ENCODE results near the gene KCNN2.

Gene KCNN2

DNA sequence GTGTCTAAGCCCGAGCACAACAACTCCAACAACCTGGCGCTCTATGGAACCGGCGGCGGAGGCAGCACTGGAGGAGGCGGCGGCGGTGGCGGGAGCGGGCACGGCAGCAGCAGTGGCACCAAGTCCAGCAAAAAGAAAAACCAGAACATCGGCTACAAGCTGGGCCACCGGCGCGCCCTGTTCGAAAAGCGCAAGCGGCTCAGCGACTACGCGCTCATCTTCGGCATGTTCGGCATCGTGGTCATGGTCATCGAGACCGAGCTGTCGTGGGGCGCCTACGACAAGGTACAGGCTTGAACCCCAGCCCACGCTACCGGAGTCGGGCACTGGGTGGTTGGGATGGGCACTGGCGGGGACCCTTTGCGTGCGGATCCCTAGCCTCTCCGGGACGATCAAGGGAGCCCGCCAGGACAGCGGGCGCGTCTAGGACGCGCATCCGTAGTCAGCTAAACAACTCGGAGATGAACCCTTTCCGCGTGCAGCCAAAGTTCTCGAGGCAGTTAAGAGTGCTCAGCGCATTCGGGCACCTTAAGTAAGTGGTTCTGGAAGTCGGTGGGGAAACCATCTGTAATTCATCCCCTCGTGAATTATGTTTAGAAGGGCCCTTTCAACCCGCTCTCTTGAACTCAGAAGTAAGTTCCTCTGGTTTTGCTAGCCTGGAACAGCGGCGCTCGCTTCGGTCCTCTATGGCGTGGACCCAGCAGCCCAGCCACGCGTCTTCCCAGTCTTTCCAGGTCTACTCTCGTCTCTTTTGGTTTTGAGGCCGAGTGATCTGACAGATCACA lies 1.3 kb downstream of the KCNN2 start:
- no peak for DNase-seq (ENCODE audit: low read depth, low spot score)

DNA sequence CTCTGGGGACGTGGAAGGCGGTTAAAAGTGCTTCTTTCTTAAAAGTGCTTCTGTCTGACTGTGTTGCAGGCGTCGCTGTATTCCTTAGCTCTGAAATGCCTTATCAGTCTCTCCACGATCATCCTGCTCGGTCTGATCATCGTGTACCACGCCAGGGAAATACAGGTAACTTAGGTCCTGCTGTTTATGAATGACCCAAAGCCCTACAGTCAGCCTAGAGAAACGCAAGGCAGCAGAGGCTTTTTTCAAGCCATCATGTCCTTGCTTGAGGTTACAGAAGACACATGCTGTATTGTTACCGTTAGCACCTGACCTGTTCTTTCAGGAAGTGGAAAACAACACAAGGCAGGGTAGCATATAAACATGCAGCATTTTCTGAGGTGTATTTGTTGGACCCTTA lies 2.0 kb downstream of the KCNN2 start:
- DNase-seq (ENCODE audit: low read depth, low spot score): no peak

- DNase-seq (ENCODE audit: low read depth, low spot score): no peak
These were observed 5.2 kb downstream of the KCNN2 start for GRCh38 chr5:114367029-114367428.

DNA sequence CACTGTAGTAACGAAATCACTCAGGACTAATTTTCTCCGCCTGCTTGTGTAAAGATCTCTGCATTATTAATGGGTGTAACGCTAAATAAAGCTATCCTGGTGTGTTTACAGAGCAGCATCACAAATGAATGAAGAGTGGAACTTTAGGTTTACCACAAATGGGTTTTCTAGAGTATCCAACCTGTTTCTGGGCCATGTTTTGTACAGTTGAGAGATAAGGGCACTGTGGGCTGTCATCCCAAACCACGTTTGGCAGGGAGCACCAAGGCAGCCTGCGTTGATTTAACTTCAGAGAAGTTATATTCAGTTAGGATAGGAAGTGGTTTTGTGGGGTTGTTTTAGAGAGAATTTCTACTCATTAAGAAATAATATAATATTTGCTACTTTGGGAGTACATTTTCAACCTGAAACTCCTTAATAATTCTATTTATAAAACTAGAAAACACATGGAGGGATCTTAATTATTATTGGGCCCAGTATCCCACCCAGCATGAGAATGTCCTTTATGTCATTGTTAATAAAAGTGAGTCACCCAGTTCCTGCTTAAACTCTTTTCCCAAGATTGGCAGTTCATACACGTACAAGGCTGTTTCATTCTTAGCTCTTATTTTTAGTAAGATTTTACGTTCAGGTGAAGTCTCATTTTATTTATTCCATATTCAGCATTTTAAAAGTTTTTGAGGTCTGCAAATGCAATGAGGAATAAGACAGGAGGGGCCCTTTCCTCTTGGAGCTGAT lies 8.0 kb downstream of the KCNN2 start:
- no peak for DNase-seq (ENCODE audit: low read depth, low spot score)

- DNase-seq (ENCODE audit: low read depth, low spot score): no peak
These were observed 15.4 kb downstream of the KCNN2 start for GRCh38 chr5:114377050-114377844.

DNA sequence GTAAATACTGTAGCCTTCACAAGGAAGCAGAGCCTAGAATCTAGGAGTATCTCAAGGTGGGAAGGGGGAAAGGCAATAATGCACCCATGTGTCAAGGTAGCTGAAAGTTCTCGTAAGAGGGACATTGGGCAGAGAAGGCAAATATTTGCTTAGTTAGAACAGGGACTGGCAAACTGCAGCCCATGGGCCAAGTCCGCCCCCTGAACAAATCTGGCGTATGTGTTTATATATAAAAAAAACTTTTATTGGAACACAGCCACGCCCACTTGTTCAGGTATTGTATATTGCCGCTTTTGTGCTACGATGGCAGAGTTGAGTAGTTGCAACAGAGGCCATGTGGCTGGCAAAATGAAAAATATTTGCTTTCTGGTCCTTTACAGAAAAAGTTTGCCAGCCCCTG lies 16.1 kb downstream of the KCNN2 start:
- DNase-seq (ENCODE audit: low read depth, low spot score): no peak

DNA sequence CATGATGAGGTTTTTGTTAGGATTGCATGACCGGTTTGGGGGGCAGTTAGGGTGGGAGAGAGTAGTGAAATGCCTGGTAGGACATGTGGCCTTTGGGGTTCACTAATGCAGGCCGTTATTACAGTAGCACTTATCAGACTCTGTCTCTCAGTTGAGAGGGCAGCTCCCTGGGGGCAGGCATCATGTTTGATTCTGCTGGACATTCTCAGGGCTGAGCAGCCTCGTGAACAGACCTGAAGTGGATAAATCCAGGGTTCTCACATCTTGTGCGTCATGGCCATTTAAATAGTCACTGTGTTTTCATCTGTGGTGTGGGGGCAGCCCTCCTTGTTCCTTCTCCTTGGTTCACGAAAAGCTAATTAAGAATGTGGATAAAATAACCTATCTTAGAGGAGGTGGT lies 18.9 kb downstream of the KCNN2 start:
- DNase-seq (ENCODE audit: low read depth, low spot score): no peak

- DNase-seq (ENCODE audit: low read depth, low spot score): no peak
These were observed 25.6 kb downstream of the KCNN2 start for GRCh38 chr5:114387433-114387832.

DNA sequence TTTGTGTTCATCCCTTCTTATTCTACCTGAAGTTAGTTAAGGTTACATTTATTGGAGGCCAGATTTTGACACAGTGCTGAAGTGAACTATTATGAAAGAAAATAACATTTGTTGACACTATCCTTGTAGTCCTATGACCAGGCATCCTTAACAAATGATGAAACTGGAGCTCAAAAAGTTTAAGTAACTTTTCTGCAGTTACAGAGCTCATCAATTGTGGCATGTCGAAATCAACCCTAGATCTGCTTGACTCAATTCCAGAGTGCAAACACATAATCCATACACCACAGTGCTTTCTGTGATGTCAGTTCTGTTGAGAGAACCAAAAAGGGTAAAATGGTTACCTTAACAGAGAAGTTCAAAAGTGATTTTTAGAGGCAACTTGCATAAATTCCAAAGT lies 28.6 kb downstream of the KCNN2 start:
- DNase-seq (ENCODE audit: low read depth, low spot score): no peak

DNA sequence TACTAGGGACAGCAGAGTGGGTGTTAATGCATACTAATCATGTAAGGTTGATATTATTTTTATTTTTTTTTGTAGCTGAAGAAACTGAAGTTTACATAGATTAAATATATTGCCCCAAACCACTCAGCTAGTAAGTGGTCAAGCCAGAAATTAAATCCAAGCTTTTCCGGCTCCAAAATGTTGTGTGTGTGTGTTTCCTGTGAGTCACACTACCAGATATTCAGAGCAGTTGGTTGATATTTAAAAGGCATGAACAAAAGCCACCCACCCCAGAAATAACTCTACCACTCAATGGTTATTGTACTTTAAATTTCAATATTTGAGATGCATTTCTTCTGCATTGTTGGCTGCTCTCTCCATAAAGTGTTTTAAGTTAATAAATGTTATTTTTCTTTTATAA lies 29.5 kb downstream of the KCNN2 start:
- DNase-seq (ENCODE audit: low read depth, low spot score): no peak

- no peak for DNase-seq (ENCODE audit: low read depth, low spot score)
These were observed 31.3 kb downstream of the KCNN2 start for GRCh38 chr5:114393159-114393558.

DNA sequence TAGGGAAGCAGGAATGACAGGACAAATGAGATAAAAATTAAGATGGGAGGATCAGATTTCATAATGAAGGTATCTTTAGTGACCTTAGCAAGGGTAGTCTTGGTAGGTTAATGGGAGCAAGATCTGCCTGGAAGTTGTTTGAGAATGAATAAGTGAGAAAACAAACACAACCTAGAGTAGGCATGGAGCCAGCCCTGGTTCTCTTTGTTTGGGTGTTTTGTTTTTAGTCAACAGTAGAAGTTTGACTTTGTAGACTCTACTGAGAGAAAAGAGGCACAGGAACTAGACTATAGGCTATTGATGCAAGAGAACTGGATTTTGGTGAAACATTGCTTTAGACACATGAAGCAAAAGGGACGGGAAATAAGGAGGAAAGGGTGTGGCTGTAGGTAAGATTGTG lies 40.3 kb downstream of the KCNN2 start:
- no peak for DNase-seq (ENCODE audit: low read depth, low spot score)

DNA sequence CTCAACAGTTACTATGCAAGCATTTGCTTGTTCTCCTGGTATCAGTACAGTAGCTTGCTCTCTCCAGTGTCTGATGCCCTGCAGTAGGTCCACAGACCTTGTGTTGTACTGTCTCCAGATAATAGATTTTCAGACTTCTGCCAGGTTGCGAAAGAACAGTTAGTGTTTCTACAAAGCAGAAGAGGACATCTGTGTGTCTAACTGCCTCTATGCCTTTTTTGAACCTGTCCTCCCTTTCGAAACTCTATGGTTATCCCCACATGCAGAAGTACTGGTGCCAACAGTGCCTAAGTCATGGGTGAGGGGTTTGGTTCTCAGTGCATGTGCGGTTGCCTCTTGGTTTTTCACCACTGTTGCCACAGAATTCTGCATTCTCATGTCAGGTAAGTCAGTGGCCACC lies 45.9 kb downstream of the KCNN2 start:
- no peak for DNase-seq (ENCODE audit: low read depth, low spot score)

GRCh38 chr5:114408847-114409246 lies 47.0 kb downstream of the KCNN2 start:
- DNase-seq (ENCODE audit: low read depth, low spot score): no peak

DNA sequence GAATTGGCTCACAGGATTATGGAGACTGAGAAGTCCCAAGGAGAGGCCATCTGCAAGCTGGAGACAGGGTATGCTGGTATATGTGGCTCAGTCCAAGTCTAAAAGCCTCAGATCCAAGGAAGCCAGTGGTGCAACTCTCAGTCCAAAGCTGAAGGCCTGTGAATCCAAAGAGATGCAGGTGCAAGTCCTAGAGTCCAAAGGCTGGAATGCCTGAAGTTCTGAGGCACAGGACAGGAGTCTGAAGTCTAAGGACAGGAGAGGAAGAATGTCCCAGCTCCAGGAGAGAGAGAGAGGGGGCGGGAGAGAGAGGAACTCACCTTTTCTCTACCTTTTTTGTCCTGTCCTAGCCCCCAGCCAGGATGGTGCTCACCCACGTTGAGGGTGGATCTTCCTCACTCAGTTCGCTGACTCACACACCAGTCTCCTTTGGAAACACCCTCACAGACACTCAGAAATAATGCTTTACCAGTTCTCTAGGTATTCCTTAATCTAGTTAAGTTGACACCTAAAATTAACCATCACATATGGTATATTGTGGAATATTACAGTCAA lies 49.6 kb downstream of the KCNN2 start:
- DNase-seq (ENCODE audit: low read depth, low spot score): no peak

DNA sequence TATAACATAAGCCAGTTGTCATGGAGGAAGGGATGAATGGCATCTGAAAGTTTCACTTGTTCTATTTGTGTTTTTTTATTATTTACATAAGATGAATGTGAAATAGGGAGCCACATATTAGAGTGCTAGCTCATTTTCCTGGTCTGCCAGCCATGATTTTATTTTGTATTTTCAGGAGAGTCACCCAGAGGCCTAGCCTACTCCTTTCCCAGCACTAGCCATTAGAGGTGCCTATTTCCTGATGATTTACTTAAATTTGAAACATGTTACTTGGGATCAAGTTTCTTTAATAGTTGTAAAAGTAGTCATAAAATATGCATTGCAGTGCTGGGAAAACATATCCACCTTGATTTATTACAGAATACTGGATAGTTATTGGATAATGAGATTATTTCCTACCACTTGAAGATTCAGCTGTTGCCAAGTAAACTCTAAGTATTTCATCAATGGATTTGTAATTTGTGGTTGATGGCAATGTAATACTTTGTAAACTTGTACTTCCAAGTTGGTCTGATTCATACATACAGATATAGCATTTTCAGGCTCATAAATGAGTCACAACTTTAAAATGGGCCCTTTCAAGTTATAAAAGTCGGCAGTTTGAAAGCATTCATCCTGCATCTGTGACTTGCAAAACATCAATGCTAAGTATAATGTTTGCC lies 50.8 kb downstream of the KCNN2 start:
- no peak for DNase-seq (ENCODE audit: low read depth, low spot score)

DNA sequence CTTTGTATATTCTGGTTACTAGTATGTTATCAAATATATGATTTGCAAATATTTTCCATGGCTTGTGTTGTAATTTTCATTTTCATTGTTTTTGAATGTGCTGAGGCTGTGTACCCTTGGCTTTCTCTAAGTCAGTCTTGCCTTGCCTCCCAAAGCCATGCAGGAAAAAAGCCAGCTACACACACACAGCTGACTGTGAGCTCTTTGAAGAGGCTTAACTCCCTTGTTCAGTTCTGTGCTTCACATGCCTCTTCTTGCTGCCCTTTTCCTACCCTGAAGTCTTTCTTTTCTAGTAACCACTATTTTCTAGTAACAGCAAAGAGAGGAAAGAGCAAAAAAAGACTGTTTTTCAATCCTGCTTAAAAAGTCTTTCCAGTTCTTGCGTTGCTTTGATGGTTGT lies 53.9 kb downstream of the KCNN2 start:
- no peak for DNase-seq (ENCODE audit: low read depth, low spot score)

DNA sequence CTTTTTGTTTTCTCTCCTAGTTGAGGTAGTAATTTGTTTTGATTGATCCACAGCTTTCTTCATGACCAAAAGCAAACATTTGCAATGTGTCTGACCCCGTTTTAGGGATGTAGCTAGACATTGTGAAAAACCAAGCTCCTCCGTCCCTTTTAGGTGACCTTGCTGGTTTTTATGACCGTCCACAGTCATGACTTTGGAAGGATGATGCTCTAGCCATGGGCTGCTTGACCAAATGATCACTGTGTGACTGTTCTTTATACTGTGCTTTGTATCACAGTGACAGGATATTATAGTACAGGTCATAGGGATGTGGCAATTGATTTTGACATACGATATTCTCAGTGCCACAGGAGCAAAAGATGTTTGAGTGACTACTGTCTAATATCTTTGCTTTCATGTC lies 54.4 kb downstream of the KCNN2 start:
- no peak for DNase-seq (ENCODE audit: low read depth, low spot score)

GRCh38 chr5:114417519-114417918 lies 55.6 kb downstream of the KCNN2 start:
- no peak for DNase-seq (ENCODE audit: low read depth, low spot score)

GRCh38 chr5:114418176-114419066 lies 56.6 kb downstream of the KCNN2 start:
- no peak for DNase-seq (ENCODE audit: low read depth, low spot score)

GRCh38 chr5:114419067-114419388 lies 57.2 kb downstream of the KCNN2 start:
- no peak for DNase-seq (ENCODE audit: low read depth, low spot score)

Data from brain pericyte (primary cell).